ENCODE data around the gene S100A9. TPM values are rescaled to one million over a fixed set of nuclear protein-coding genes. Genes with fewer than 3 reads are reported as not detected.

The S100A9 gene
- total and polyA plus RNA-seq, 2 experiments from 2014 or later, result 0.74 TPM; not detected in 1

- TF ChIP-seq CTCF (IDR thresholded peaks at IDR 0.05; ENCODE audit: low read depth, low read length), result no peak
- peaks cover 2% of the 10 kb centered on the region for H3K27me3 ChIP-seq
- no peak overlapping the region for H3K27ac ChIP-seq
- no peaks in the 10 kb centered on the region for H3K4me1 ChIP-seq (ENCODE audit: low read depth)
- no peaks in the 10 kb centered on the region for H3K9me3 ChIP-seq (ENCODE audit: low read depth)
- DNase-seq (ENCODE audit: low read depth in 1 of 2, low spot score in 1 of 2), result no peak
- H3K4me3 ChIP-seq, result no peak overlapping the region
- no peaks in the 10 kb centered on the region for H3K36me3 ChIP-seq
Measured at GRCh38 chr1:153379591-153379990, 21.9 kb downstream of the S100A9 start.

GRCh38 chr1:153380711-153381110 is 23.1 kb downstream of the S100A9 start:
- Histone ChIP-seq H3K4me3 (no peak overlapping the region), H3K27me3 (no peaks in the 10 kb centered on the region)
- DNase-seq (ENCODE audit: low read depth in 1 of 2, low spot score in 1 of 2), result no peak

GRCh38 chr1:153384958-153385580 is 27.4 kb downstream of the S100A9 start:
- Histone ChIP-seq H3K4me3 (no peak overlapping the region), H3K36me3 (no peaks in the 10 kb centered on the region), H3K27ac (no peak overlapping the region), H3K9me3 (ENCODE audit: low read depth) (no peaks in the 10 kb centered on the region), H3K27me3 (no peaks in the 10 kb centered on the region), H3K4me1 (ENCODE audit: low read depth) (no peaks in the 10 kb centered on the region)
- no peak for DNase-seq (ENCODE audit: low read depth in 1 of 2, low spot score in 1 of 2)
- TF ChIP-seq CTCF (IDR thresholded peaks at IDR 0.05; ENCODE audit: low read depth, low read length), result no peak

More at GRCh38 chr1:153380711-153381110, 23.1 kb downstream of the S100A9 start:
- no peaks in the 10 kb centered on the region for H3K9me3 ChIP-seq (ENCODE audit: low read depth)
- H3K4me1 ChIP-seq (ENCODE audit: low read depth), result no peaks in the 10 kb centered on the region
- H3K27ac ChIP-seq, result no peak overlapping the region
- TF ChIP-seq CTCF (IDR thresholded peaks at IDR 0.05; ENCODE audit: low read depth, low read length), result no peak
- H3K36me3 ChIP-seq, result no peaks in the 10 kb centered on the region

GRCh38 chr1:153386500-153386901 is 28.8 kb downstream of the S100A9 start:
- no peak for TF ChIP-seq CTCF (IDR thresholded peaks at IDR 0.05; ENCODE audit: low read depth, low read length)
- H3K27ac ChIP-seq, result no peak overlapping the region
- no peaks in the 10 kb centered on the region for H3K27me3 ChIP-seq
- H3K36me3 ChIP-seq, result no peaks in the 10 kb centered on the region
- H3K4me1 ChIP-seq (ENCODE audit: low read depth), result no peaks in the 10 kb centered on the region
- H3K9me3 ChIP-seq (ENCODE audit: low read depth), result no peaks in the 10 kb centered on the region
- no peak overlapping the region for H3K4me3 ChIP-seq
- DNase-seq (ENCODE audit: low read depth in 1 of 2, low spot score in 1 of 2), result no peak

GRCh38 chr1:153387001-153387400 is 29.3 kb downstream of the S100A9 start:
- no peak overlapping the region for H3K4me3 ChIP-seq
- TF ChIP-seq CTCF (IDR thresholded peaks at IDR 0.05; ENCODE audit: low read depth, low read length), result no peak
- no peak overlapping the region for H3K27ac ChIP-seq
- H3K4me1 ChIP-seq (ENCODE audit: low read depth), result no peaks in the 10 kb centered on the region
- H3K36me3 ChIP-seq, result no peaks in the 10 kb centered on the region
- no peak for DNase-seq (ENCODE audit: low read depth in 1 of 2, low spot score in 1 of 2)
- no peaks in the 10 kb centered on the region for H3K27me3 ChIP-seq
- no peaks in the 10 kb centered on the region for H3K9me3 ChIP-seq (ENCODE audit: low read depth)
